Measurements from ENCODE around the gene GLIS1.

The GLIS1 gene

DNA sequence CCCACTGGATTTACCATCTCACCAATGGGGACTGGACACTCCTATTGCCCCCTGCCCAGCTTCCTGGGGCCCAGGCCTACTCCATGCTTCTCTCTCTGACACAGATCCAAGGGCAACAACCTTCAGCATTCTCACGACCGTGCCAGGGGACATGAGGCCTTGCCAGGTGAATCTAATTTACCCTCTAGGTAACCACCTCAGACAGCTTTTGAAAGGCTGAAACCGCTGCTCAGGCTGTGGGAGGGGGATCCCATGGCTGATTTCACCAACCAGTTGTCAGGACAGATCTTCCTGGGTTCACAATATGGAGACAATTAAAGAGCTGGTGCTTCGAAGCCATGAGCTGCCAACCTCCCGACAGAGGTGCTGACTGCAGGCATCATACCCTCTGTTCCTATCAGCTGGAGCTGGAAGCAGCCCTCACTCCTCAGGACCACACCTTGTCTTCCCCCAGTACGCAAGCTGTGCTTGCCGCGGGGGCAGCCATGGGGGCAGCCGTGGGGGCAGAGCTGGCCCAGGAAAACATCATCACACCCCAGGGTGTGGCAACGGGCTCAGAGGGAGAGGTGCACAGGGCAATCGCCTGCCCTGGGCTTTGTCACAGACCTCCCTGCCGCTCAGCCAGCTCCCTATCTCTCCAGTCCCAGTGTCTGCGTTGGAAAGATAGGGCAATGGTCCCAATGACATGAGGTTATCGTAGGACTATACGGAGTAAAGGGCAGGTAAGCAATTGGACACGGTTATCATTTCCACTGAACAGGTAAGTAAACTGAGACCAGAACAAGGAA, 159.5 kb downstream of the GLIS1 start:
- TF ChIP-seq, protein P1, sequence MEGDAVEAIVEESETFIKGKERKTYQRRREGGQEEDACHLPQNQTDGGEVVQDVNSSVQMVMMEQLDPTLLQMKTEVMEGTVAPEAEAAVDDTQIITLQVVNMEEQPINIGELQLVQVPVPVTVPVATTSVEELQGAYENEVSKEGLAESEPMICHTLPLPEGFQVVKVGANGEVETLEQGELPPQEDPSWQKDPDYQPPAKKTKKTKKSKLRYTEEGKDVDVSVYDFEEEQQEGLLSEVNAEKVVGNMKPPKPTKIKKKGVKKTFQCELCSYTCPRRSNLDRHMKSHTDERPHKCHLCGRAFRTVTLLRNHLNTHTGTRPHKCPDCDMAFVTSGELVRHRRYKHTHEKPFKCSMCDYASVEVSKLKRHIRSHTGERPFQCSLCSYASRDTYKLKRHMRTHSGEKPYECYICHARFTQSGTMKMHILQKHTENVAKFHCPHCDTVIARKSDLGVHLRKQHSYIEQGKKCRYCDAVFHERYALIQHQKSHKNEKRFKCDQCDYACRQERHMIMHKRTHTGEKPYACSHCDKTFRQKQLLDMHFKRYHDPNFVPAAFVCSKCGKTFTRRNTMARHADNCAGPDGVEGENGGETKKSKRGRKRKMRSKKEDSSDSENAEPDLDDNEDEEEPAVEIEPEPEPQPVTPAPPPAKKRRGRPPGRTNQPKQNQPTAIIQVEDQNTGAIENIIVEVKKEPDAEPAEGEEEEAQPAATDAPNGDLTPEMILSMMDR (IDR thresholded peaks at IDR 0.05; ENCODE audit: low read depth, low read length, missing control alignments): no peak
- DNase-seq (ENCODE audit: low read depth): no peak
- H3K4me3 ChIP-seq (ENCODE audit: low read depth, low read length): no peak overlapping the region

DNA sequence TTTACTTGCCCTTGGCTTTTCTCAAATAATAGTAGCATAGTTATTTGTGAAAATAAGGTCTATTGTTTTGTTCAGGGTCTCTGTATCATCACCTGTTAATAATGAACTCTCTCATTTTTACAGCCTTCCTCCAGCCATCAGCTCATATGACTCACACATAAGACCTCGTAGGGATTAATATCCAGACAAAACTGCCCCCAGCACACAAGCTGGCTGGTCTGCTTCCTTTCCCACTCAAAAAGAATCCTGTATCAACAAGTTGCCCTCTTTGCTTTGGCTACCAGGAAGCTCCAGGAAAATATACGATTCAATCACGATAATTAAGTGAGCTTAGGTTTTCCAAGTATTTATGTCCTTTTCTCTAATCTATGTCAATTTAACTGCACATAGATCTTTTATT, 160.6 kb downstream of the GLIS1 start:
- no peak overlapping the region for H3K4me3 ChIP-seq (ENCODE audit: low read depth, low read length)
- DNase-seq (ENCODE audit: low read depth): no peak
- TF ChIP-seq, protein P1 (IDR thresholded peaks at IDR 0.05; ENCODE audit: low read depth, low read length, missing control alignments): no peak

DNA sequence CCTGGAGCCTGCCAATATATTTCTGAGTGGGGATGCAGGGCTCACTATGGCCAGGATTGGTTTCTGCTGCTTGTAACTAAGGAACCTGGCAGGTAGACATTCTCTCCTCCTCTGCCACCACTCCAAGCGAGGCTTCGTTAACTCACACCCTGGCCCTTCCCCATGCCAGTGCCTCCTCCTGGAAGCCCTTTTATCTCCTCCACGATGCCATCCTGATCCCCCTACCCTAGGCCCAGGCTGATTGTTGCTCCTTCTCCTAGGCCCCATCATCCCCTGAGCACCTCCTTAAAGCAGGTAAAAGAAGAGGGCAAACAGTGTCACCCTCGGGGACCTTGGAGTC, 161.2 kb downstream of the GLIS1 start:
- DNase-seq (ENCODE audit: low read depth): no peak
- TF ChIP-seq, protein P1 (IDR thresholded peaks at IDR 0.05; ENCODE audit: low read depth, low read length, missing control alignments): no peak
- no peak overlapping the region for H3K4me3 ChIP-seq (ENCODE audit: low read depth, low read length)

DNA sequence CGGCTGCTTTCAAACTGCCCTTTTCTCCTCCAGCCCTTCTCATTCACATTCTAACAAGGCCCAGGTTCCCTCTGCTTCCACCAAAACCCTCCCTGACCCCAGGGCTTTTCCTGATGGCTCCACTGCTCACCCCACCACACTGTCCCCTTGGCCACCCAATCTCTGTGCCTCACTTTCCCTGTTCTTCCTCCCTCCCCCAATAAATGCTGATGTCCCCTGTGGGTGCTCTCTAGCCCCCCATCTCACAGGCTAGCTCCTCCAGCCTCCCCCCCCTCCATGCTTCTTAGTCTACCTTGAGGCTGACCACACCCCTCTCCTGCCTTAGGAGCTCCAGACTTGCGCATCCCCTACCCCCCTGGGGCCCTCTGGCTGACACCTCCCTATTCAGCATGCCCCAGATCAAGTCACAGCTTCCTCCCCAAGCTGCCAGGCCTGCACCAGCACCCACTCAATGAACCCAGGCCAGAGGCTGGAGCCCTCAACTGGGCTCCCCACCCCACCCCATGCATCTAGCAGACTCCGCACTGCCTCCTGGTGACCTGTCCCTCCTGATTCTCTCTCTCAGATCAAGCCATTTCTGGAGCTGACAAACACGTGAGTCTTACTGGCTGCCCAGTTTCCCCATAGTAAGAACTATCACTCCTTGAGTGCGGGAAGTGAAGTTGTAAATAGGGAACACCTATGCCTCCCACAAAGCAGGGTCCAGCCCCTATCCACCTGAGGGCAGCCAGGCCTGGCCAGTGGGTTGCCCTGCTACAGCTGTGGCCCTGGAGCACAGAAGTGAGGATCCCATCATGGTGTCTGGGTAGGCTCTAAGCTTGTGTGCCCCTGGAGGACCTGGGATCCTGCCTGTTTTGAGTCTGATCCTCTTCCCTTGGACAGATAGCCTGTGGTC, 161.9 kb downstream of the GLIS1 start:
- DNase-seq (ENCODE audit: low read depth): no peak
- no peak overlapping the region for H3K4me3 ChIP-seq (ENCODE audit: low read depth, low read length)
- TF ChIP-seq, protein P1 (IDR thresholded peaks at IDR 0.05; ENCODE audit: low read depth, low read length, missing control alignments): no peak

DNA sequence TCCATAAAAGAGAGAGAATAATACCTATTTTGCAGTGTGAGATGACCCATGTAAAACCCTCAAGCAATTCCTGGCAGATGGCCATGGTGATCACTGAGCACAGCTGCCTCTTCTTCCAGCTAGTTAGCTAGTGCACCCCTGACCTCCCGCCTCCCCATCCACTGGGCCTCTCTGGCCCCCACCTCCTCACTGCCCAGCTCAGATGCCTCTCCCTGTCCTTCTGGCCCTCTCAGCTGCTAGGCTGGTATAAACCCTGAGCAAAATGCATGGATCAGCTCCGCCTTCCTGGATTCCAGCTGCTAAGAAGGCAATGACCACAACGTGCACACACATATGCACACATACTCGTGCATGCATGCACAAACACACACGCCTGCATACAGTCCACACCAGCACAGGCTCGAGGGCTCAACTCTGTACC, 162.6 kb downstream of the GLIS1 start:
- H3K4me3 ChIP-seq (ENCODE audit: low read depth, low read length): no peak overlapping the region
- DNase-seq (ENCODE audit: low read depth): no peak
- TF ChIP-seq, protein P1 (IDR thresholded peaks at IDR 0.05; ENCODE audit: low read depth, low read length, missing control alignments): no peak

DNA sequence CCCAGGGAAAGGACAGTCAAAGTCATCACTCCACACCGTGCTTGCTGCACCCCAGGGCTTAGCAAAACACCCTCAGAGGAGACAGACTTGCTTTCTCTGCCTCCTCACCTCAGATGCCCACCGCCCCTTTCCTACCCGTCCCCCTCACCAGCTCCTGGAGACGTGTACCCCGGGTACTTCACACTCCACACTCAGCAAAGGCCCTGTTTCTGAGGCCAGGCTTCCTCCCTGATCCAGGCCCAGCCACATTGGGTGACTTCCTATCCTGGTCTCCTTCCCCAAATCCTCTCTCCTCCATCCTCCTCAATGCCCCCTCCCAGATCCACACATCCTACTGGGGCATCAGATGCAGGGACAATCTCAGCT, 163.0 kb downstream of the GLIS1 start:
- DNase-seq (ENCODE audit: low read depth): no peak
- TF ChIP-seq, protein P1 (IDR thresholded peaks at IDR 0.05; ENCODE audit: low read depth, low read length, missing control alignments): no peak
- H3K4me3 ChIP-seq (ENCODE audit: low read depth, low read length): no peak overlapping the region
